Measurements from ENCODE around the gene ASTN2.

ASTN2 gene

DNA sequence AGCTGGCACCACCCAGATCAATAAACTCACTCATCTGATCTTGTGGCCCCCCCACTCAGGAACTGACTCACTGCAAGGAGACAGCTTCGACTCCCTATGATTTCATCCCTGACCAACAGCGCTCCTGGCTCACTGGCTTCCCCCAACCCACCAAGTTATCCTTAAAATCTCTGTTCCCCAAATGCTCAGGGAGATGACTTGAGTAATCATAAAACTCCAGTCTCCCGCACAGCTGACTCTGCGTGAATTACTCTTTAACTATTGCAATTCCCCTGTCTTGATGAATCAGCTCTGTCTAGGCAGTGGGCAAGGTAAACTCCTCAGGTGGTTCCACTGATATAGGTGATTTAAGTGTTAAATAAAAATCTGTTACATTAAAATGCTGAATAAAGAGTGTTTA lies 729.7 kb downstream of the ASTN2 start:
- no peak for DNase-seq (ENCODE audit: extremely low spot score)
- TF ChIP-seq, protein P1, sequence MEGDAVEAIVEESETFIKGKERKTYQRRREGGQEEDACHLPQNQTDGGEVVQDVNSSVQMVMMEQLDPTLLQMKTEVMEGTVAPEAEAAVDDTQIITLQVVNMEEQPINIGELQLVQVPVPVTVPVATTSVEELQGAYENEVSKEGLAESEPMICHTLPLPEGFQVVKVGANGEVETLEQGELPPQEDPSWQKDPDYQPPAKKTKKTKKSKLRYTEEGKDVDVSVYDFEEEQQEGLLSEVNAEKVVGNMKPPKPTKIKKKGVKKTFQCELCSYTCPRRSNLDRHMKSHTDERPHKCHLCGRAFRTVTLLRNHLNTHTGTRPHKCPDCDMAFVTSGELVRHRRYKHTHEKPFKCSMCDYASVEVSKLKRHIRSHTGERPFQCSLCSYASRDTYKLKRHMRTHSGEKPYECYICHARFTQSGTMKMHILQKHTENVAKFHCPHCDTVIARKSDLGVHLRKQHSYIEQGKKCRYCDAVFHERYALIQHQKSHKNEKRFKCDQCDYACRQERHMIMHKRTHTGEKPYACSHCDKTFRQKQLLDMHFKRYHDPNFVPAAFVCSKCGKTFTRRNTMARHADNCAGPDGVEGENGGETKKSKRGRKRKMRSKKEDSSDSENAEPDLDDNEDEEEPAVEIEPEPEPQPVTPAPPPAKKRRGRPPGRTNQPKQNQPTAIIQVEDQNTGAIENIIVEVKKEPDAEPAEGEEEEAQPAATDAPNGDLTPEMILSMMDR (IDR thresholded peaks at IDR 0.05; ENCODE audit: control extremely low read depth, extremely low read depth, low read depth, missing control alignments), result no peak
- POLR2A ChIA-PET, result no interaction called here
- CTCF ChIA-PET, result interaction anchor here (1.4 kb wide), 1 partner anchor 23 kb away, joined by 6 read pairs; no protein-coding TSS in a partner anchor

DNA sequence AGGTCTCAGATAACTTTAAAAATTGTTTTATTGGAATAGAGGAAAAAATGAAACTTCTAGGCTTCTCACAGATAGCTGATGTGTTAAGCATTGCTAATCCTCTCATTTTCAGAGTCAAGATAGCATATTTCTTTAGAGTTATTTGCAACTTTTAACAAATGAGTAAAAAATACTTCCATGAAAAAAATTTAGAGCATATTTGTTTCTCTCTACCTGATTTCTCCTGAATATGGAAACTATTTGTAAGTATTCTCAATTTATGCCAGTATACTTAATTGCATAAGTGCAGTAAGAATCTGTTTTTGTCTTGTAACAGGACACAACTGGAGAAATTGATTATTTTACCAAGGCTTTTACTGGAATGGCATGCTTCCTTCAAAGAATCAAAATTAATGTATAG lies 731.3 kb downstream of the ASTN2 start:
- ChIA-PET CTCF (no interaction called here), POLR2A (no interaction called here)
- TF ChIP-seq, protein P1 (IDR thresholded peaks at IDR 0.05; ENCODE audit: control extremely low read depth, extremely low read depth, low read depth, missing control alignments), result no peak
- DNase-seq (ENCODE audit: extremely low spot score), result no peak

DNA sequence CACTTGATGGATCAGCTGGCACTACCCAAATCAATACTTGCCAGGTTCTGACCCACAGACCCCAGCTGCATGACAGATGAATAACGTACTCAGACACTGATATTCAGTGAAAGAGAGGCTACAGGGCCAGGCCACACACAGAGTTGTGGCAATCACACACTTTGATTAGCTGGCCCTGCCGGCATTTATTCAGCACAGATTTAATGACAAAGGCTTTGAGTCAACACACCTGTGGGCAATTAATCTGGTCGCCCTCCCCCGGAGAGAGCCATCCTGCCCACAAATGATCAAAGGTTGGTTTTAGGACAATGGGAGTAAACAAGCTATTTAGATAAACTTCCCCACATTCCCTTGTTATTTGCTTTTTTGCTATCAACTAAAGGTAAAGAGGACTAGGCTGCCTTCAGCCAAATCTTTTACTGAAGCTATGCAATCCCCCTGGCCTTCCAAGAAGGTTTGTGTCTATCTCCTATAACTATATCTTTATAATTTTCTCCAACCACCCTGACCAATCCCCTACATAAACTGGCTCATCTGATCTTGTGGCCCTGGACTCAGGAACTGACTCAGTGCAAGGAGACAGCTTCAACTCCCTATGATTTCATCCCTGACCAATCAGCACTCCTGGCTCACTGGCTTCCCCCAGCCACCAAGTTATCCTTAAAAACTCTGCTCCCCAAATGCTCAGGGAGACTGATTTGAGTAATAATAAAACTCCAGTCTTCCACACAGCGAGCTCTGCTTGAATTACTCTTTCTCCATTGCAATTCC lies 740.5 kb downstream of the ASTN2 start:
- ChIA-PET POLR2A (no interaction called here), CTCF (interaction anchor here (1.4 to 3.7 kb wide), 3 partner anchors 12 to 62 kb away, joined by 3 to 17 read pairs (median 5); partner anchors contain the start of gene TRIM32)
- no peak for DNase-seq (ENCODE audit: extremely low spot score)
- TF ChIP-seq, protein P1 (IDR thresholded peaks at IDR 0.05; ENCODE audit: control extremely low read depth, extremely low read depth, low read depth, missing control alignments), result no peak

DNA sequence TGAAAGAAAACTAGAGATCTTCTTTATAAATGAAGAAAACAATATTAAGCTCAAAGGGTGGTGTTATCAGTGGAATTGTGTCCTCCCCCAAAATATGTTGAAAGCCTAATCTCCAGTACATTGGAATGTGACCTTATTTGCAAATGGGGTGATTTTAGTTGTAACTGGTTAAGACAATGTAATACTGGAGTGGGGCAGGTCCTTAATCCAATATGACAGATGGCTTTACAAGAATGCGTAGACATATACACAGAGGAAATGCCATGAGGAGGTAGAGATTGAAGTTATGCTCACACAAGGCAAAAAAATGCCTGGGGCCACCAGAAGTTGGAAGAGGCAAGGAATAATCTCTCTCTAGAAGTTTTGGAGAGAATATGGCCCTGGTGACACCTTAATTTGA lies 741.5 kb downstream of the ASTN2 start:
- POLR2A ChIA-PET, result no interaction called here
- CTCF ChIA-PET, result interaction anchor here (1.4 to 2.2 kb wide), 2 partner anchors 13 to 63 kb away, joined by 3 to 5 read pairs; partner anchors contain the start of gene TRIM32
- TF ChIP-seq, protein P1 (IDR thresholded peaks at IDR 0.05; ENCODE audit: control extremely low read depth, extremely low read depth, low read depth, missing control alignments), result no peak
- no peak for DNase-seq (ENCODE audit: extremely low spot score)

DNA sequence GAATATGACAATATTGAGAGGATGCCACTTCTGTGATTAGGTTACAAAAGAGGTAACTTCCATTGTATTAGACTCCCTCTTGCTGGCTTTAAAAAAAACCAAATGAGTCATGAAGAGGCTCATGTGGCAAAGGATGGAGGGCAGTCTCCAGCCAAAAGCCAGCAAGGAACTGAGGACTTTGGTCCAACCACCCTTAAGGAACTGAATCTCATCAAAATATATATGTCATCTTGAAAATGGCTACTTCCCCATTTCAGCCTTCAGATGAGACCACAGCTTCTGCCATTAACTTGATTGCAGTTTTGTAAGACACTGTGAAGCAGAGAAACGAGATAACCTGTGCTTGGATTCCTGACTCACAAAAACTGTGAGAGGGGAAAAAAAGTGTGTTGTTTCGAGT lies 743.3 kb downstream of the ASTN2 start:
- POLR2A ChIA-PET, result no interaction called here
- no peak for DNase-seq (ENCODE audit: extremely low spot score)
- CTCF ChIA-PET, result no interaction called here
- TF ChIP-seq, protein P1 (IDR thresholded peaks at IDR 0.05; ENCODE audit: control extremely low read depth, extremely low read depth, low read depth, missing control alignments), result no peak

DNA sequence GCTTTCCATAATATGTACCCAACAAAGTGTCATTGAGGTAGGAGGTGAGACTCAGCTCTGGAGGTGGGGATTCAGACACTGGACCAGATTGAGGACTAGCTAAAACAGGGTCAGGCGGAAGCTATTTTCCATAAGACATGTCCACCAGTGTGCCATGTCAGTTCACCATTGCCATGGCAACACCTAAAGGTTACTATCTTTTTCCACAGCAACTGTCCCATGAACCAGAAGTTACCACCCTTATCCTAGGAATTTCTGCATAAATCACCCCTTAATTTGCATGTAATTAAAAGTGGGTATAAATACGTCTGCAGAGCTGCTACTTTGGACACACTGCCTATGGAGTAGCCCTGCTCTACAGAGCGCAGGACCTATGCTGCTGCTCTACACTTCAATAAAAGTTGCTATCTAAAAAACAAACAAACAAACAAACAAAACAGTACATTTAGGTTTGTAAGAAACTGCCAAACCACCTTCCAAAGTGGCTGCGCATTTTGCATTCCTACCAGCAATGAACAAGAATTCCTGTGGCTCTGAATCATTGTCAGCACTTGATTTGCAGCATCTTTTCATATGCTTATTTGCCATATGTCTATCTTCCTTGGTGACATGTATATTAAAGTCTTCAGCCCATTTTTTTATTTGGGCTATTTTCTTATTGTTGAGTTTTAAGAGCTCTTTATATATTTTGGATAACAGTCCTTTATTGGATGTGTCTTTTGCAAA lies 745.7 kb downstream of the ASTN2 start:
- ChIA-PET CTCF (interaction anchor here (1.1 kb wide), 1 partner anchor 68 kb away, joined by 3 read pairs; no protein-coding TSS in a partner anchor), POLR2A (no interaction called here)
- TF ChIP-seq, protein P1 (IDR thresholded peaks at IDR 0.05; ENCODE audit: control extremely low read depth, extremely low read depth, low read depth, missing control alignments), result no peak
- DNase-seq (ENCODE audit: extremely low spot score), result no peak

All from GM10248 (cell line).